H9 (cell line): Measurements from ENCODE around the gene TTC23. TPM values are rescaled to one million over a fixed set of nuclear protein-coding genes. Genes with fewer than 3 reads are reported as not detected.

Source experiments
- DNase-seq: peaks from one replicate; pipeline ENCODE4 v3.0.0-alpha.2; 2017
- H2AFZ ChIP-seq: one replicate; pipeline ENCODE4 v1.6.1; 2013; ENCODE audit warnings: mild to moderate bottlenecking, low read length, control low read depth, moderate library complexity
- H2AK5ac ChIP-seq: 2 replicates; pipeline ENCODE4 v1.6.1; 2013; ENCODE audit warnings: low read length, control low read depth, mixed read lengths; ENCODE audit not compliant: insufficient read length
- H2BK120ac ChIP-seq: one replicate; pipeline ENCODE4 v1.6.1; 2013; ENCODE audit warnings: low read depth, mild to moderate bottlenecking, low read length, control low read depth, inconsistent platforms; ENCODE audit not compliant: poor library complexity, severe bottlenecking
- H2BK12ac ChIP-seq: 2 replicates; pipeline ENCODE4 v1.6.1; 2013; ENCODE audit warnings: low read length, control low read depth, mixed read lengths, low read depth; ENCODE audit not compliant: insufficient read length
- H2BK15ac ChIP-seq: 2 replicates; pipeline ENCODE4 v1.6.1; 2013; ENCODE audit warnings: low read depth, low read length, control low read depth
- H2BK20ac ChIP-seq: one replicate; pipeline ENCODE4 v1.6.1; 2013; ENCODE audit warnings: low read depth, mild to moderate bottlenecking, low read length, control low read depth, inconsistent platforms; ENCODE audit not compliant: poor library complexity, severe bottlenecking
- H2BK5ac ChIP-seq: 2 replicates; pipeline ENCODE4 v1.6.1; 2013; ENCODE audit warnings: low read length, control low read depth, mixed read lengths; ENCODE audit not compliant: insufficient read length
- H3K14ac ChIP-seq: 2 replicates; pipeline ENCODE4 v1.6.1; 2013; ENCODE audit warnings: low read length, control low read depth; ENCODE audit not compliant: insufficient read depth
- H3K18ac ChIP-seq: 2 replicates; pipeline ENCODE4 v1.6.1; 2013; ENCODE audit warnings: low read depth, mild to moderate bottlenecking, mixed read lengths, low read length, control low read depth; ENCODE audit not compliant: insufficient read length
- H3K23ac ChIP-seq: 2 replicates; pipeline ENCODE4 v1.6.1; 2013; ENCODE audit warnings: low read length, control low read depth, mixed read lengths, low read depth; ENCODE audit not compliant: insufficient read length
- H3K23me2 ChIP-seq: 2 replicates; pipeline ENCODE4 v1.6.1; 2013; ENCODE audit warnings: low read depth, mild to moderate bottlenecking, mixed read lengths, low read length, control low read depth; ENCODE audit not compliant: insufficient read length, poor library complexity, severe bottlenecking
- H3K27ac ChIP-seq: 2 replicates; pipeline ENCODE4 v1.5.1; 2013; ENCODE audit warnings: low read length, control low read depth, mixed read lengths, low read depth; ENCODE audit not compliant: insufficient read length
- H3K27me3 ChIP-seq: 2 replicates; pipeline ENCODE4 v1.6.1; 2013; ENCODE audit warnings: low read length, control low read depth, inconsistent platforms; ENCODE audit not compliant: insufficient read depth
- H3K4ac ChIP-seq: 2 replicates; pipeline ENCODE4 v1.6.1; 2013; ENCODE audit warnings: low read depth, mild to moderate bottlenecking, control low read depth, inconsistent platforms, low read length, moderate library complexity
- H3K4me1 ChIP-seq: 2 replicates; pipeline ENCODE4 v1.6.1; 2013; ENCODE audit warnings: low read length, control low read depth, inconsistent platforms; ENCODE audit not compliant: insufficient read depth
- H3K4me2 ChIP-seq: 2 replicates; pipeline ENCODE4 v1.6.1; 2013; ENCODE audit warnings: low read length, control low read depth, mixed read lengths; ENCODE audit not compliant: insufficient read length, insufficient read depth
- H3K56ac ChIP-seq: 2 replicates; pipeline ENCODE4 v1.6.1; 2013; ENCODE audit warnings: low read depth, mild to moderate bottlenecking, mixed read lengths, low read length, control low read depth; ENCODE audit not compliant: insufficient read length
- H3K79me1 ChIP-seq: 2 replicates; pipeline ENCODE4 v1.6.1; 2013; ENCODE audit warnings: low read depth, mild to moderate bottlenecking, moderate library complexity, low read length, control low read depth, inconsistent platforms; ENCODE audit not compliant: insufficient read depth, poor library complexity, severe bottlenecking
- H3K79me2 ChIP-seq: 2 replicates; pipeline ENCODE4 v1.6.1; 2013; ENCODE audit warnings: low read length, control low read depth, inconsistent platforms; ENCODE audit not compliant: insufficient read depth
- H3K9ac ChIP-seq: 2 replicates; pipeline ENCODE4 v1.6.1; 2013; ENCODE audit warnings: low read length, control low read depth, mixed read lengths; ENCODE audit not compliant: insufficient read length; ENCODE audit errors: extremely low read depth
- H3K9me3 ChIP-seq: one replicate; pipeline ENCODE4 v1.6.1; 2013; ENCODE audit warnings: low read depth, low read length, inconsistent platforms; ENCODE audit not compliant: control insufficient read depth
- H3T11ph ChIP-seq: one replicate; pipeline ENCODE4 v1.6.1; 2013; ENCODE audit warnings: mild to moderate bottlenecking, low read length, control low read depth, inconsistent platforms
- H4K20me1 ChIP-seq: one replicate; pipeline ENCODE4 v1.6.1; 2013; ENCODE audit not compliant: control insufficient read depth, insufficient read length, insufficient read depth
- H4K5ac ChIP-seq: 2 replicates; pipeline ENCODE4 v1.6.1; 2013; ENCODE audit warnings: low read depth, mild to moderate bottlenecking, mixed read lengths, low read length, control low read depth; ENCODE audit not compliant: insufficient read length
- H4K8ac ChIP-seq: replicated peaks from 2 replicates; pipeline ENCODE4 v1.6.1; 2013; ENCODE audit warnings: low read length, control low read depth, mixed read lengths, low read depth; ENCODE audit not compliant: insufficient read length
- H4K91ac ChIP-seq: 2 replicates; pipeline ENCODE4 v1.6.1; 2013; ENCODE audit warnings: low read depth, mild to moderate bottlenecking, moderate library complexity, mixed read lengths, low read length, control low read depth; ENCODE audit not compliant: insufficient read length
- H3K27ac Mint-ChIP-seq, 3 experiments: 2 replicates in 2 of 3; 3 replicates in 1 of 3; pipeline ENCODE4 v1.8.0; 2020 to 2021; ENCODE audit warnings: mixed read lengths in 3 of 3, mild to moderate bottlenecking in 1 of 3, moderate library complexity in 1 of 3
- H3K27me3 Mint-ChIP-seq: 2 replicates; pipeline ENCODE4 v1.8.0; 2021; ENCODE audit warnings: low read depth, mild to moderate bottlenecking, moderate library complexity, mixed read lengths
- H3K36me3 Mint-ChIP-seq, 3 experiments: 2 replicates in 2 of 3; 3 replicates in 1 of 3; pipeline ENCODE4 v1.8.0; 2020 to 2021; ENCODE audit warnings: low read depth in 3 of 3, mixed read lengths in 3 of 3; ENCODE audit not compliant: insufficient read depth in 1 of 3
- H3K4me1 Mint-ChIP-seq, 2 experiments: 2 replicates each; pipeline ENCODE4 v1.8.0; 2020; ENCODE audit warnings: mixed read lengths in 2 of 2
- H3K4me3 Mint-ChIP-seq, 2 experiments: 2 replicates in 1 of 2; 3 replicates in 1 of 2; pipeline ENCODE4 v1.8.0; 2020 to 2021; ENCODE audit warnings: mild to moderate bottlenecking in 2 of 2, mixed read lengths in 2 of 2, moderate library complexity in 1 of 2
- H3K9me3 Mint-ChIP-seq, 2 experiments: 2 replicates in 1 of 2; 3 replicates in 1 of 2; pipeline ENCODE4 v1.8.0; 2020; ENCODE audit warnings: mild to moderate bottlenecking in 2 of 2, mixed read lengths in 2 of 2, moderate library complexity in 1 of 2
- CTCF ChIP-seq: fragments of 200-600 bp; sonication (generic); conservative IDR thresholded peaks from 3 replicates; pipeline ENCODE4 v1.8.0; 2021; ENCODE audit warnings: antibody characterized with exemption, mild to moderate bottlenecking
- WGBS: extraction: QIAGEN DNeasy Blood & Tissue Kit; methylation state at CpG from one replicate; pipeline ENCODE4 v1.1.7; 2013; ENCODE audit warnings: missing lambda C conversion rate, low lambda C conversion rate, mixed read lengths; ENCODE audit not compliant: insufficient read length; ENCODE audit errors: extremely low coverage; 5-methylcytosine and 5-hydroxymethylcytosine counted together
- total RNA-seq: library from RNA; stranded (reverse); gene quantifications from 2 replicates; pipeline ENCODE4 v1.2.1, GENCODE V29; 2021

TTC23 gene
- total RNA-seq, 1 experiment from 2014 or later: 14.3 TPM

- Histone ChIP-seq H3K9me3 (no peaks in the 10 kb centered on the region), H2BK5ac (no peak overlapping the region), H3T11ph (no peak overlapping the region), H3K56ac (no peak overlapping the region), H3K23ac (no peak overlapping the region), H2AK5ac (no peak overlapping the region), H2BK12ac (no peak overlapping the region), H2AFZ (no peak overlapping the region), H2BK15ac (no peak overlapping the region), H2BK120ac (no peak overlapping the region), H3K79me2 (no peaks in the 10 kb centered on the region), H4K91ac (no peak overlapping the region), H4K5ac (no peak overlapping the region), H3K4ac (no peak overlapping the region), H3K4me2 (no peak overlapping the region), H2BK20ac (no peak overlapping the region), H3K23me2 (no peaks in the 10 kb centered on the region), H3K27ac (no peak overlapping the region), H4K8ac (no peak overlapping the region), H3K18ac (no peak overlapping the region), H3K27me3 (no peaks in the 10 kb centered on the region), H3K79me1 (no peaks in the 10 kb centered on the region), H3K9ac (no peak overlapping the region), H4K20me1 (no peaks in the 10 kb centered on the region), H3K4me1 (peaks cover 4% of the 10 kb centered on the region; the same call in 1 of the 2 replicates), H3K14ac (no peak overlapping the region)
- TF ChIP-seq CTCF: no peak
- Mint-ChIP-seq H3K4me1 (peaks cover 14 to 20% of the 10 kb centered on the region in 2 experiments), H3K27ac (no peak overlapping the region), H3K4me3 (no peak overlapping the region), H3K27me3 (no peaks in the 10 kb centered on the region), H3K36me3 (peaks cover 10 to 19% (median 15%) of the 10 kb centered on the region in 3 experiments), H3K9me3 (no peaks in the 10 kb centered on the region)
- no peak for DNase-seq
- WGBS: no CpG with 5 or more reads among the region's 4 CpGs
Observed at GRCh38 chr15:99185414-99186130, 63.8 kb downstream of the TTC23 start.
